ENCODE data around the gene A3GALT2.

Gene A3GALT2

DNA sequence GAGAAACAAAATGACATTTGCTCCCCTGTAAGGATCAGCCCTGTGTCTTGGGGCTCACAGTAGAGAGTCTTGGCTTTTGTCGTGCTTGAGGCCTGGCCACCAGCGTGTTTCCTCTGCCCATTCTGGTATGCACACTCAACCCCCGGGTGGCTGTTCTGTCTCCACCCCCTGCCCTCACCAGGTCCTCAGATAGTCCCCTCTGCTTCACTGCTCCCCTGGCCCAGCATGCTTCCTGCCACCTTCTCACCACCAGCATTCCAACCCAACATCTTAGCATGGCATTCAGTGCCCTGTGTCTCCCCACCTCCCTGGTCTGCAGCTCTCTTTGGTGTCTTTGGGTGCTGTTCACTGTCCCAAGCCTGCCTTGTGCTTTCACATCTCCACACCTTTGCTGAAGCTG, 48.4 kb downstream of the A3GALT2 start:
- Histone ChIP-seq H3K9me3 (ENCODE audit: low read length) (no peaks in the 10 kb centered on the region), H3K4me1 (ENCODE audit: insufficient read depth, low read length, severe bottlenecking) (no peaks in the 10 kb centered on the region), H2AFZ (ENCODE audit: low read length) (no peak overlapping the region), H3K36me3 (ENCODE audit: insufficient read depth, low read length) (no peaks in the 10 kb centered on the region), H3K27ac (ENCODE audit: low read depth, low read length, poor library complexity, severe bottlenecking) (no peak overlapping the region), H3K4me3 (ENCODE audit: low read depth, low read length, poor library complexity, severe bottlenecking) (no peak overlapping the region), H3K9me2 (ENCODE audit: low read depth, low read length) (no peaks in the 10 kb centered on the region), H3F3A (ENCODE audit: insufficient read depth, low read length) (no peaks in the 10 kb centered on the region), H3K4me2 (ENCODE audit: low read length) (no peak overlapping the region), H3K79me2 (ENCODE audit: insufficient read depth, low read length) (no peaks in the 10 kb centered on the region), H4K20me1 (ENCODE audit: insufficient read depth, low read length) (no peaks in the 10 kb centered on the region), H3K9ac (ENCODE audit: low read length) (no peak overlapping the region), H3K27me3 (ENCODE audit: insufficient read depth, low read length) (no peaks in the 10 kb centered on the region)
- TF ChIP-seq, protein P1, sequence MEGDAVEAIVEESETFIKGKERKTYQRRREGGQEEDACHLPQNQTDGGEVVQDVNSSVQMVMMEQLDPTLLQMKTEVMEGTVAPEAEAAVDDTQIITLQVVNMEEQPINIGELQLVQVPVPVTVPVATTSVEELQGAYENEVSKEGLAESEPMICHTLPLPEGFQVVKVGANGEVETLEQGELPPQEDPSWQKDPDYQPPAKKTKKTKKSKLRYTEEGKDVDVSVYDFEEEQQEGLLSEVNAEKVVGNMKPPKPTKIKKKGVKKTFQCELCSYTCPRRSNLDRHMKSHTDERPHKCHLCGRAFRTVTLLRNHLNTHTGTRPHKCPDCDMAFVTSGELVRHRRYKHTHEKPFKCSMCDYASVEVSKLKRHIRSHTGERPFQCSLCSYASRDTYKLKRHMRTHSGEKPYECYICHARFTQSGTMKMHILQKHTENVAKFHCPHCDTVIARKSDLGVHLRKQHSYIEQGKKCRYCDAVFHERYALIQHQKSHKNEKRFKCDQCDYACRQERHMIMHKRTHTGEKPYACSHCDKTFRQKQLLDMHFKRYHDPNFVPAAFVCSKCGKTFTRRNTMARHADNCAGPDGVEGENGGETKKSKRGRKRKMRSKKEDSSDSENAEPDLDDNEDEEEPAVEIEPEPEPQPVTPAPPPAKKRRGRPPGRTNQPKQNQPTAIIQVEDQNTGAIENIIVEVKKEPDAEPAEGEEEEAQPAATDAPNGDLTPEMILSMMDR (IDR thresholded peaks at IDR 0.05; ENCODE audit: low read length), result no peak
- TF ChIP-seq EZH2 (IDR thresholded peaks at IDR 0.05; ENCODE audit: borderline replicate concordance, low read length), result no peak

DNA sequence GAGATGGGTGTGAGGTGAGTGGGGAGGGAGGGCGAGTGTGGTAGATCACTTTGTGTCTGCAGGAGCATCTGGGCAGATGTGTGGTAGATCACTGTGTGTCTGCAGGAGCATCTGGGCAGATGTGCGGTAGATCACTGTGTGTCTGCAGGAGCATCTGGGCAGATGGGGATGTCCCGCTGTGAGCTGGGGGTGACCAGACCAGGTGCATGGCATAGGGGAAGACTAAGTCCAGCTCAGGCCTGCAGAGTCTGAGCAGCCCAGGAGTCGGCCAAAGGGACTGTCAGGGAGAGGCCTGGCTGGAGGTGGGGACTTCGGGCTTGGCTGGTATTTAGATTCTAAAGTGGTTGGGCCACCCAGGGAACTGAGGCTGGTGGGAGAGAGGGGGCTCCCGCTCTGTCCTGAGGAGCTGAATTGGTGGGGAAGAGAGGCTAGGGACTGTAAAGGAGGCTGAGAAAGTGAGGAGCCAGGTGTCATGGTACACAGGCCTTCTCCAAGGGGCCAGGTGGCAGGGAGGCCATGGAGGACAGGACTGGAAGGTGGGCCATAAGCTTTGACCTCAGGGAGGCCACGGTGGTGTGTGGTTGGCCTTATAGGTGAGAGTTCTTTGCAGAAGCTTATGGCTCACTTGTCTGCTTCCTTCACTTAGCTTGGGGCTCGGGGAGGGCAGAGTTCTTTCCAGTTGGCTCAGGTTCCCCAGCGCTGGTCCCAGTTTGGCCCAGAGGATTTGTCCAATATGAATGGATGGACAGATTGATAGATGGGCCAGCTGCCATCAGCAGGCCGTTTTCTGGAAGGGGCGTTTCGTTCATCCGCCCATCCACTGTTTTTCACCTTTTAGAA, 49.0 kb downstream of the A3GALT2 start:
- Histone ChIP-seq H3K27ac (ENCODE audit: low read depth, low read length, poor library complexity, severe bottlenecking) (no peak overlapping the region), H3K4me1 (ENCODE audit: insufficient read depth, low read length, severe bottlenecking) (no peaks in the 10 kb centered on the region), H2AFZ (ENCODE audit: low read length) (no peak overlapping the region), H3K79me2 (ENCODE audit: insufficient read depth, low read length) (no peaks in the 10 kb centered on the region), H3K4me2 (ENCODE audit: low read length) (no peak overlapping the region), H3K36me3 (ENCODE audit: insufficient read depth, low read length) (no peaks in the 10 kb centered on the region), H3K27me3 (ENCODE audit: insufficient read depth, low read length) (no peaks in the 10 kb centered on the region), H3K4me3 (ENCODE audit: low read depth, low read length, poor library complexity, severe bottlenecking) (no peak overlapping the region), H4K20me1 (ENCODE audit: insufficient read depth, low read length) (no peaks in the 10 kb centered on the region), H3F3A (ENCODE audit: insufficient read depth, low read length) (no peaks in the 10 kb centered on the region), H3K9me2 (ENCODE audit: low read depth, low read length) (no peaks in the 10 kb centered on the region), H3K9me3 (ENCODE audit: low read length) (no peaks in the 10 kb centered on the region), H3K9ac (ENCODE audit: low read length) (no peak overlapping the region)
- TF ChIP-seq EZH2 (IDR thresholded peaks at IDR 0.05; ENCODE audit: borderline replicate concordance, low read length), result no peak
- TF ChIP-seq, protein P1 (IDR thresholded peaks at IDR 0.05; ENCODE audit: low read length), result no peak

DNA sequence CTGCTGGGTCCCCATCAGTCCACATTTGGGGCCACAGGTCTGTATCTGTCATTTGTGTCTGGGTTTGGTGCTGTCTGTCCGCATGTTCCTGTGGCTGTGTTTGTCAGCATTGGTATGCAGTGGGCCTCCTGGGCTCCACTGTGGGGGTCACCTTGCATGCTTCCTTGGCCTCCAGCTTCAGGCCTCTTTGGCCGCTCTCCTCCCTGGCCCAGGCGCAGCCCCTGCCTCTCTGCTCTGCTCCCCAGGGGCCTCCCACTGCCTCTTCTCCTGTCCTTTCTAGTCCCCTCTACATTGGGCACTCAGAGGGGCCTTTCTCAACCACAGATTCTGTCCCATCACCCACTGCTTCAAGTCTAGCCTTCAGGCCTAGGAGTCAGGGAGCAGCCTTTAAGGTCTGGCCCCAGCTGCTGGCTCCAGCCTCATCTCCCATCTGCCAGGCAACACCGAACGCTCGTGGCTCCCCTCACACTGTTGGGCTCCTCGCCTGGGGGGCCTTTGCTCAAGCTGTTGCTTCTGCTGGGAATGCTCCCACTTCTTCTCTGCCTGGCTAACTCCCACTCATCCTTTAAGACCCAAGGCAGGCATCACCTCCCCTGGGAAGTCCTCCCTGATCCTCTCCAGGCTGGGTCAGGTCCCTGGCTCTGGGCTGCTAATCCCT, 50.0 kb downstream of the A3GALT2 start:
- Histone ChIP-seq H3K4me1 (ENCODE audit: insufficient read depth, low read length, severe bottlenecking) (no peaks in the 10 kb centered on the region), H3K4me3 (ENCODE audit: low read depth, low read length, poor library complexity, severe bottlenecking) (no peak overlapping the region), H3K9ac (ENCODE audit: low read length) (no peak overlapping the region), H3K36me3 (ENCODE audit: insufficient read depth, low read length) (no peaks in the 10 kb centered on the region), H2AFZ (ENCODE audit: low read length) (no peak overlapping the region), H4K20me1 (ENCODE audit: insufficient read depth, low read length) (no peaks in the 10 kb centered on the region), H3K4me2 (ENCODE audit: low read length) (no peak overlapping the region), H3K27me3 (ENCODE audit: insufficient read depth, low read length) (no peaks in the 10 kb centered on the region), H3K9me3 (ENCODE audit: low read length) (no peaks in the 10 kb centered on the region), H3K9me2 (ENCODE audit: low read depth, low read length) (no peaks in the 10 kb centered on the region), H3F3A (ENCODE audit: insufficient read depth, low read length) (no peaks in the 10 kb centered on the region), H3K27ac (ENCODE audit: low read depth, low read length, poor library complexity, severe bottlenecking) (no peak overlapping the region), H3K79me2 (ENCODE audit: insufficient read depth, low read length) (no peaks in the 10 kb centered on the region)
- TF ChIP-seq EZH2 (IDR thresholded peaks at IDR 0.05; ENCODE audit: borderline replicate concordance, low read length), result no peak
- TF ChIP-seq, protein P1 (IDR thresholded peaks at IDR 0.05; ENCODE audit: low read length), result no peak

Measured in OCI-LY1 (cell line).